Measurements from ENCODE around the gene LRP1B.

The LRP1B gene

GRCh38 chr2:140718999-140719398 lies 1411.8 kb downstream of the LRP1B start:
- no peak for TF ChIP-seq CTCF (IDR thresholded peaks at IDR 0.05; ENCODE audit: low read depth, low read length)
- Histone ChIP-seq H3K36me3 (no peaks in the 10 kb centered on the region), H3K9me3 (no peaks in the 10 kb centered on the region), H3K27me3 (no peaks in the 10 kb centered on the region), H3K4me1 (no peaks in the 10 kb centered on the region), H3K4me3 (ENCODE audit: low read depth, low read length) (no peak overlapping the region)
- no peak for DNase-seq

- H3K27me3 ChIP-seq: no peaks in the 10 kb centered on the region
- H3K36me3 ChIP-seq: no peaks in the 10 kb centered on the region
- DNase-seq: no peak
- no peak for TF ChIP-seq CTCF (IDR thresholded peaks at IDR 0.05; ENCODE audit: low read depth, low read length)
- no peak overlapping the region for H3K4me3 ChIP-seq (ENCODE audit: low read depth, low read length)
- H3K9me3 ChIP-seq: no peaks in the 10 kb centered on the region
- no peaks in the 10 kb centered on the region for H3K4me1 ChIP-seq
Observed at GRCh38 chr2:140717481-140717880, 1413.3 kb downstream of the LRP1B start.

GRCh38 chr2:140714586-140714985 lies 1416.2 kb downstream of the LRP1B start:
- TF ChIP-seq CTCF (IDR thresholded peaks at IDR 0.05; ENCODE audit: low read depth, low read length): no peak
- Histone ChIP-seq H3K4me1 (no peaks in the 10 kb centered on the region), H3K4me3 (ENCODE audit: low read depth, low read length) (no peak overlapping the region), H3K27me3 (no peaks in the 10 kb centered on the region), H3K9me3 (no peaks in the 10 kb centered on the region), H3K36me3 (no peaks in the 10 kb centered on the region)
- no peak for DNase-seq

GRCh38 chr2:140711867-140712266 lies 1418.9 kb downstream of the LRP1B start:
- H3K9me3 ChIP-seq: no peaks in the 10 kb centered on the region
- no peak for TF ChIP-seq CTCF (IDR thresholded peaks at IDR 0.05; ENCODE audit: low read depth, low read length)
- H3K36me3 ChIP-seq: no peaks in the 10 kb centered on the region
- no peaks in the 10 kb centered on the region for H3K4me1 ChIP-seq
- H3K4me3 ChIP-seq (ENCODE audit: low read depth, low read length): no peak overlapping the region
- no peaks in the 10 kb centered on the region for H3K27me3 ChIP-seq
- DNase-seq: no peak

GRCh38 chr2:140701726-140702125 lies 1429.1 kb downstream of the LRP1B start:
- Histone ChIP-seq H3K4me1 (no peaks in the 10 kb centered on the region), H3K27me3 (no peaks in the 10 kb centered on the region), H3K4me3 (ENCODE audit: low read depth, low read length) (no peak overlapping the region), H3K36me3 (no peaks in the 10 kb centered on the region), H3K9me3 (no peaks in the 10 kb centered on the region)
- no peak for TF ChIP-seq CTCF (IDR thresholded peaks at IDR 0.05; ENCODE audit: low read depth, low read length)
- DNase-seq: no peak

- Histone ChIP-seq H3K4me3 (ENCODE audit: low read depth, low read length) (no peak overlapping the region), H3K36me3 (no peaks in the 10 kb centered on the region), H3K9me3 (no peaks in the 10 kb centered on the region), H3K27me3 (no peaks in the 10 kb centered on the region), H3K4me1 (no peaks in the 10 kb centered on the region)
- TF ChIP-seq CTCF (IDR thresholded peaks at IDR 0.05; ENCODE audit: low read depth, low read length): no peak
- DNase-seq: no peak
Observed at GRCh38 chr2:140698636-140699035, 1432.2 kb downstream of the LRP1B start.
